Peyer's patch (tissue), 4 donors: ENCODE results near the gene HPCAL1.

Experiments
- CTCF ChIP-seq, 6 experiments: fragments of 450-650 bp in 4 of 6; fragments of 200-600 bp in 2 of 6; sonication (generic) in 1 of 6; IDR thresholded peaks; one replicate each; pipeline ENCODE4 v1.5.1; 2017 to 2019; ENCODE audit warnings: antibody characterized with exemption in 6 of 6, mild to moderate bottlenecking in 3 of 6, moderate library complexity in 1 of 6
- POLR2A ChIP-seq, 2 donors: fragments of 450-650 bp; IDR thresholded peaks; one replicate each; pipeline ENCODE4 v1.5.1; 2017; ENCODE audit warnings: antibody characterized with exemption in 2 of 2, mild to moderate bottlenecking in 2 of 2, moderate library complexity in 2 of 2

- TF ChIP-seq CTCF (IDR thresholded peaks at IDR 0.05) (no peak), POLR2A (IDR thresholded peaks at IDR 0.05) (no peak)
These were observed 172.6 kb downstream of the HPCAL1 start for GRCh38 chr2:10475221-10475722.
